Body of pancreas (tissue), 4 donors: ENCODE data around the gene ANKRD12. TPM values are rescaled to one million over a fixed set of nuclear protein-coding genes. Genes with fewer than 3 reads are reported as not detected.

ENCODE experiments used
- ATAC-seq: fragments of 150-250 bp; one replicate; pipeline ENCODE4 v1.9.1; 2016
- DNase-seq, 4 donors: peaks; one replicate each; pipeline ENCODE4 v3.0.0-alpha.2; 2019
- H3K27ac ChIP-seq, 4 donors: fragments of 200-600 bp; sonication (generic); 1 replicate in 3 of 4; 2 replicates in 1 of 4; pipeline versions ENCODE4 v1.5.1 to v1.6.1; 2016 to 2019; ENCODE audit warnings: mild to moderate bottlenecking in 1 of 4, mixed read lengths in 1 of 4, moderate library complexity in 1 of 4
- H3K27me3 ChIP-seq, 2 donors: fragments of 200-600 bp; sonication (generic); one replicate each; pipeline ENCODE4 v1.6.0; 2016; ENCODE audit warnings: mild to moderate bottlenecking in 1 of 2
- H3K36me3 ChIP-seq, 2 donors: fragments of 200-600 bp; sonication (generic); replicated peaks in 1 of 2; 2 replicates each; pipeline ENCODE4 v1.5.1; 2016; ENCODE audit warnings: low read depth in 2 of 2; ENCODE audit not compliant: insufficient read depth in 1 of 2
- H3K4me1 ChIP-seq: fragments of 200-600 bp; sonication (generic); one replicate; pipeline ENCODE4 v1.6.0; 2016
- H3K4me3 ChIP-seq, 2 donors: fragments of 200-600 bp; sonication (generic); 1 replicate in 1 of 2; 2 replicates in 1 of 2; pipeline ENCODE4 v1.5.1; 2016 to 2019
- H3K9me3 ChIP-seq, 3 donors: fragments of 200-600 bp; sonication (generic); 1 replicate in 2 of 3; 2 replicates in 1 of 3; pipeline ENCODE4 v1.5.1; 2016
- CTCF ChIP-seq, 7 experiments: fragments of 450-650 bp in 4 of 7; fragments of 200-600 bp in 3 of 7; sonication (generic) in 3 of 7; IDR thresholded peaks; one replicate each; pipeline ENCODE4 v1.5.1; 2016 to 2019; ENCODE audit warnings: antibody characterized with exemption in 7 of 7
- POLR2A ChIP-seq, 3 donors: fragments of 450-650 bp; IDR thresholded peaks; one replicate each; pipeline ENCODE4 v1.6.1; 2016; ENCODE audit warnings: antibody characterized with exemption in 3 of 3, mild to moderate bottlenecking in 2 of 3
- WGBS, 2 donors: methylation state at CpG; one replicate each; pipeline ENCODE4 v1.1.5; 2017; 5-methylcytosine and 5-hydroxymethylcytosine counted together
- intact Hi-C: fragments of 100-400 bp; cut with DNase I; formaldehyde crosslinking; loops from one replicate; pipeline ENCODE4 v1.15.1; 2023
- total RNA-seq, 2 donors: library from RNA; depleted of rRNA; stranded (reverse); fragments of >200 nt; gene quantifications; one replicate each; pipeline ENCODE4 v1.1.0, GENCODE V29; 2016

Gene ANKRD12
- total RNA-seq, 2 donors from 2014 or later: 25.4 to 32.9 TPM

- peak overlapping the region; percentile 49 to 55 for H3K4me3 ChIP-seq
- H3K36me3 ChIP-seq: no peaks in the 10 kb centered on the region
- peak; percentile 67 to 73 (median 70) for DNase-seq
- TF ChIP-seq POLR2A (IDR thresholded peaks at IDR 0.05) (peak in 2 of 3 donors; percentile 57 to 68), CTCF (IDR thresholded peaks at IDR 0.05) (peak in 1 of 7 experiments; percentile 3)
- no peaks in the 10 kb centered on the region for H3K9me3 ChIP-seq
- peak; percentile 65 for ATAC-seq
- no peaks in the 10 kb centered on the region for H3K27me3 ChIP-seq
- peaks cover 60% of the 10 kb centered on the region for H3K4me1 ChIP-seq
- intact Hi-C loops: no loop called here
- 0 to 1% methylated on average over 12 to 80 of the region's 95 CpGs for WGBS, 2 donors
- H3K27ac ChIP-seq: peak overlapping the region; percentile 98 to 99 (median 98)
These were observed 836 bp downstream of the ANKRD12 start for GRCh38 chr18:9137168-9138066.

- peak overlapping the region in 1 of 2 donors; percentile 25 for H3K4me3 ChIP-seq
- no peaks in the 10 kb centered on the region for H3K27me3 ChIP-seq
- H3K4me1 ChIP-seq: peaks cover 56% of the 10 kb centered on the region
- ATAC-seq (no peak), DNase-seq (no peak)
- peak overlapping the region in 2 of 4 donors; percentile 98 to 99 for H3K27ac ChIP-seq
- WGBS, 2 donors: 32 to 33% methylated on average over 7 of the region's 7 CpGs
- no peaks in the 10 kb centered on the region for H3K9me3 ChIP-seq
- intact Hi-C loops: no loop called here
- TF ChIP-seq POLR2A (IDR thresholded peaks at IDR 0.05): no peak
- no peak for TF ChIP-seq CTCF (IDR thresholded peaks at IDR 0.05)
- no peaks in the 10 kb centered on the region for H3K36me3 ChIP-seq
These were observed 2.9 kb downstream of the ANKRD12 start for GRCh38 chr18:9139400-9140039.

- DNase-seq (no peak), ATAC-seq (no peak)
- Histone ChIP-seq H3K4me1 (peaks cover 52% of the 10 kb centered on the region), H3K4me3 (no peak overlapping the region), H3K27ac (no peak overlapping the region), H3K36me3 (no peaks in the 10 kb centered on the region), H3K27me3 (no peaks in the 10 kb centered on the region), H3K9me3 (no peaks in the 10 kb centered on the region)
- TF ChIP-seq CTCF (IDR thresholded peaks at IDR 0.05) (no peak), POLR2A (IDR thresholded peaks at IDR 0.05) (no peak)
- WGBS, 2 donors: 13 to 27% methylated on average over 2 of the region's 2 CpGs
- intact Hi-C loops: no loop called here
These were observed 3.8 kb downstream of the ANKRD12 start for GRCh38 chr18:9140381-9140780.

GRCh38 chr18:9140984-9141383, 4.4 kb downstream of the ANKRD12 start:
- DNase-seq (no peak), ATAC-seq (no peak)
- no peak overlapping the region for H3K27ac ChIP-seq
- WGBS, 2 donors: 90 to 93% methylated on average over 2 of the region's 2 CpGs
- no peaks in the 10 kb centered on the region for H3K9me3 ChIP-seq
- intact Hi-C loops: no loop called here
- H3K36me3 ChIP-seq: no peaks in the 10 kb centered on the region
- peaks cover 51% of the 10 kb centered on the region for H3K4me1 ChIP-seq
- TF ChIP-seq CTCF (IDR thresholded peaks at IDR 0.05): no peak
- no peak for TF ChIP-seq POLR2A (IDR thresholded peaks at IDR 0.05)
- no peaks in the 10 kb centered on the region for H3K27me3 ChIP-seq
- H3K4me3 ChIP-seq: no peak overlapping the region
